ENCODE data around the gene RBM44. TPM values are rescaled to one million over a fixed set of nuclear protein-coding genes. Genes with fewer than 3 reads are reported as not detected.

RBM44 gene
- total RNA-seq, 3 donors from 2014 or later: 0.07 to 1.1 (median 0.35) TPM

DNA sequence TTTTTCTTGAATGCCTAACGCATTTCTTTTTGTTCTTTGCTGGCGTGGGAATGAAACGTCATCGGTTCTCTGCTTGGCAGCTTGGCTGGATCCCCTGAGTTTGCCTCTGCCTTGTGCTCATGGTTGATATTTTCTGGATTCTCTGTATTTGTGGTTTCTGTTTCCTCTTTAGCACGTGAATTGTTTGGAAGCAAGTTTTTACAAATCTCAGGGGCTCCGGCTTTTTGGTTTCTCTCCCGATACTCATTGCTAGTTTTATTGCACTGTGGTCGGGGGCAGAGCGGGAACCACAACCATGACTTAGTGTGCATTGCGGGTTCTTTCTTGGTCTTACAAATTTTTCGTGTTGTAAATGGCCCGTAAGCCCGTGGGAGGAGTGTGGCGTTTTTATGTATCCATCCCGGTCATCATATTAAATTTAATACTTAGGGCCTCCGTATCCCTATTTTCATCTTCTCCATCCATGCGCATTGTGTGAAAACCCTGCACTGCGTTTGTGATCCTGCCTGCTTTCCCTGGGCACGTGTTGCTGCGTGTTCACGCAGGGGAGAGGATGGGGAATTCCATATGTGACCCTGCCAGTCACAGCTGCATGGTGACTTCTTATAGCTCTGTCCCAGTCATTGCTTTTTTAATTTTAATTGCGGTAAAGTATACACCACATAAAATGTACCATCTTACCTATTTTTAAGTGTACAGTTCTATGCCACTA lies 70.2 kb downstream of the RBM44 start:
- no peaks in the 10 kb centered on the region for H3K9me3 ChIP-seq
- no peak for ATAC-seq
- H3K36me3 ChIP-seq (ENCODE audit: low read depth): no peaks in the 10 kb centered on the region
- peak in 1 of 3 donors; percentile 15 for DNase-seq
- intact Hi-C loops (cut with DNase I, micrococcal nuclease): no loop called here
- H3K4me3 ChIP-seq: no peak overlapping the region
- H3K4me1 ChIP-seq (ENCODE audit: low read depth): no peaks in the 10 kb centered on the region
- no peak for TF ChIP-seq CTCF (IDR thresholded peaks at IDR 0.05)

GRCh38 chr2:237869343-237870102 lies 70.9 kb downstream of the RBM44 start:
- peak in 1 of 3 donors; percentile 29 for DNase-seq
- H3K4me1 ChIP-seq (ENCODE audit: low read depth): no peaks in the 10 kb centered on the region

GRCh38 chr2:237870126-237870525 lies 71.5 kb downstream of the RBM44 start:
- no peaks in the 10 kb centered on the region for H3K9me3 ChIP-seq
- H3K4me1 ChIP-seq (ENCODE audit: low read depth): no peaks in the 10 kb centered on the region
- no peak for ATAC-seq

More at GRCh38 chr2:237869343-237870102, 70.9 kb downstream of the RBM44 start:
- intact Hi-C loops (cut with DNase I, micrococcal nuclease): no loop called here
- H3K36me3 ChIP-seq (ENCODE audit: low read depth): no peaks in the 10 kb centered on the region
- no peaks in the 10 kb centered on the region for H3K9me3 ChIP-seq
- no peak for TF ChIP-seq CTCF (IDR thresholded peaks at IDR 0.05)
- ATAC-seq: no peak
- no peak overlapping the region for H3K4me3 ChIP-seq

DNA sequence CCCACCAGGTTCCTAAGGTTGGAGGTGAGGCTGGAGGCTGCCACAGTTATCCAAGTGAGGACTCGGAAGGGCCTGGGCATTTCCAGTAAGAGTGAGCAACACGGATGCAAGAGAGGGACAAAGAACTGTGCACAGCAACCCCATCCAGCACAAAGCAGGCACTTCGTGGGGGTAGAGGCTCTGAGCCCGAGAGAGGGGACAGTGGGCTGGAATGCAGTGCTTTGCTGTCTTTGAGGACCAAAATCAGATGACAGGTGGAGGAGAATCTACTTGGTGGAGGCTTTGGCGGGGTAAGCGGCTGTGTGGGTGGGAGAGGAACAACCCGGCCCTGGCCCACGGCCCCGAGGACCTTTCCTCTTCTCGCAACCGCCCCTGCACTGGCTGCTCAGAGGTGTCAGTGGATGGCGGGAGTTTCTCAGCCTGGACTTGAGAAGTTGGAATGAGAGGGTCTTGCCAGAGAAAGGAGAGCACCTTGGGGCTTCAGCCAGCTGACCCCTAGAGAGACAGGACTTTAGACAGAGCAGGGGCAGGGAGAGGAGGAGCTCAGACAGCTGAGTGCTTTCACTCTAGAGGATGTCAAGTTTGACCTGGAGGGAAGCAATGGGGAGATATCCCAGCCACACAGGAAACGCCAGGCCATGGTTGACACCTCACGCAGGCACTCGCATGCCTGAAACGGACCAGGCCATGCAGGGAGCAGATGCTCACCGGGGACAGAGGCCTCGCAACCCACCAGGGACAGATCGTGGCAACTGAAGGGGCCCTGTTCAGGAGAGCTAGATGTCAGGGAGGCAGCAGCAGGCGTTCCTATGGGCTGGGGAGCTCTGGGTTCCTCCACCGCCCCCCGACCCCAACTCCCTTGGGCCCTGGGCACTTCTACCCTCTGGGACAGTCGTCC lies 72.4 kb downstream of the RBM44 start:
- intact Hi-C loops (cut with DNase I, micrococcal nuclease): no loop called here
- Histone ChIP-seq H3K36me3 (ENCODE audit: low read depth) (no peaks in the 10 kb centered on the region), H3K9me3 (no peaks in the 10 kb centered on the region), H3K4me1 (ENCODE audit: low read depth) (no peaks in the 10 kb centered on the region), H3K4me3 (no peak overlapping the region)
- DNase-seq (peak in 1 of 3 donors; percentile 31), ATAC-seq (no peak)
- no peak for TF ChIP-seq CTCF (IDR thresholded peaks at IDR 0.05)

More at GRCh38 chr2:237870126-237870525, 71.5 kb downstream of the RBM44 start:
- peak in 1 of 3 donors; percentile 10 for DNase-seq
- Histone ChIP-seq H3K36me3 (ENCODE audit: low read depth) (no peaks in the 10 kb centered on the region), H3K4me3 (no peak overlapping the region)
- no peak for TF ChIP-seq CTCF (IDR thresholded peaks at IDR 0.05)
- intact Hi-C loops (cut with DNase I, micrococcal nuclease): no loop called here

GRCh38 chr2:237872178-237872887 lies 73.8 kb downstream of the RBM44 start:
- DNase-seq (peak in 1 of 3 donors; percentile 4), ATAC-seq (no peak)
- TF ChIP-seq CTCF (IDR thresholded peaks at IDR 0.05): no peak
- no peak overlapping the region for H3K4me3 ChIP-seq
- intact Hi-C loops (cut with DNase I, micrococcal nuclease): no loop called here
- no peaks in the 10 kb centered on the region for H3K9me3 ChIP-seq
- H3K36me3 ChIP-seq (ENCODE audit: low read depth): no peaks in the 10 kb centered on the region
- H3K4me1 ChIP-seq (ENCODE audit: low read depth): no peaks in the 10 kb centered on the region
